Activated T-helper 1 cell treated with Interleukin-2 at 50 U/mL for 16 hours (primary cell): ENCODE results near the gene TSPAN14.
A peak's percentile ranks its signal among the peaks of the same experiment; 100 is the strongest.
"Not testable (repeated sequence)": the region's sequence is repeated elsewhere in the genome, so short reads cannot be mapped to it uniquely, and the experiment has no call there.

ENCODE experiments used
- DNase-seq: peaks from one replicate; pipeline ENCODE4 v3.0.0-alpha.2; 2020; ENCODE audit warnings: low read depth

Gene TSPAN14

GRCh38 chr10:80453842-80454512 is at the start of gene TSPAN14:
TSPAN14 (plus strand) TSS chr10:80454310; CDS start chr10:80489234, 34,924 bp downstream.
- peak; percentile 74 for DNase-seq

- DNase-seq: no peak
These were observed 49.1 kb upstream of the TSPAN14 start for GRCh38 chr10:80405035-80405434.

GRCh38 chr10:80405626-80406025 is 48.5 kb upstream of the TSPAN14 start:
- no peak for DNase-seq

- no peak for DNase-seq
These were observed 47.9 kb upstream of the TSPAN14 start for GRCh38 chr10:80406204-80406603.

GRCh38 chr10:80407812-80408241 is 46.3 kb upstream of the TSPAN14 start:
- DNase-seq: no peak

- peak; percentile 67 for DNase-seq
These were observed 45.6 kb upstream of the TSPAN14 start, which contains the start of gene PRXL2A for GRCh38 chr10:80408242-80409101. PRXL2A (plus strand) TSS chr10:80408551; CDS start chr10:80420468, 11,917 bp downstream.

- DNase-seq: no peak
These were observed 45.0 kb upstream of the TSPAN14 start for GRCh38 chr10:80409121-80409520.

- no peak for DNase-seq
These were observed 44.0 kb upstream of the TSPAN14 start for GRCh38 chr10:80410122-80410521.

GRCh38 chr10:80410578-80411145 is 43.4 kb upstream of the TSPAN14 start:
- no peak for DNase-seq

GRCh38 chr10:80411267-80411668 is 42.8 kb upstream of the TSPAN14 start:
- DNase-seq: no peak

- DNase-seq: no peak
These were observed 42.4 kb upstream of the TSPAN14 start for GRCh38 chr10:80411681-80412220.

- no peak for DNase-seq
These were observed 41.6 kb upstream of the TSPAN14 start for GRCh38 chr10:80412486-80412885.

GRCh38 chr10:80413271-80413996 is 40.7 kb upstream of the TSPAN14 start:
- DNase-seq: no peak

- no peak for DNase-seq
These were observed 39.8 kb upstream of the TSPAN14 start for GRCh38 chr10:80414142-80414895.

GRCh38 chr10:80415734-80416478 is 38.2 kb upstream of the TSPAN14 start:
- DNase-seq: no peak

- no peak for DNase-seq
These were observed 37.5 kb upstream of the TSPAN14 start for GRCh38 chr10:80416479-80417098.

- DNase-seq: not testable (repeated sequence)
These were observed 36.9 kb upstream of the TSPAN14 start for GRCh38 chr10:80417256-80417655.

- DNase-seq: no peak
These were observed 32.9 kb upstream of the TSPAN14 start for GRCh38 chr10:80421050-80421706.
